GM12878 (cell line): ENCODE data around the gene ELOF1. TPM values are rescaled to one million over a fixed set of nuclear protein-coding genes. Genes with fewer than 3 reads are reported as not detected.
A peak's percentile ranks its signal among the peaks of the same experiment; 100 is the strongest.

Experiments used
- ETV6 ChIP-seq, 2 experiments: fragments of 450-650 bp in 1 of 2; IDR thresholded peaks in 1 of 2; conservative IDR thresholded peaks in 1 of 2; 2 replicates each; pipeline ENCODE4 v1.6.1; 2014; ENCODE audit warnings: antibody characterized with exemption in 1 of 2, borderline replicate concordance in 1 of 2, low read depth in 1 of 2, mild to moderate bottlenecking in 1 of 2, moderate library complexity in 1 of 2
- MEF2A ChIP-seq: IDR thresholded peaks from 2 replicates; pipeline ENCODE4 v1.6.1; 2011; ENCODE audit warnings: low read depth, mild to moderate bottlenecking, low read length, moderate library complexity; ENCODE audit not compliant: insufficient read depth
- MEF2B ChIP-seq: fragments of 450-650 bp; IDR thresholded peaks from 2 replicates; pipeline ENCODE4 v1.6.1; 2018; ENCODE audit warnings: mild to moderate bottlenecking, moderate library complexity; ENCODE audit not compliant: partially characterized antibody, poor library complexity, severe bottlenecking
- MXI1 ChIP-seq: fragments of 150-350 bp; IDR thresholded peaks from 2 replicates; pipeline ENCODE4 v1.6.1; 2011; ENCODE audit warnings: low read depth, mild to moderate bottlenecking, inconsistent platforms, low read length, improper control_type of control experiment
- MYB ChIP-seq: fragments of 150-350 bp; IDR thresholded peaks from 2 replicates; pipeline ENCODE4 v1.6.1; 2014; ENCODE audit warnings: mild to moderate bottlenecking, low read depth, low read length, borderline replicate concordance
- NFXL1 ChIP-seq: fragments of 450-650 bp; IDR thresholded peaks from 2 replicates; pipeline ENCODE4 v1.6.1; 2017; ENCODE audit warnings: antibody characterized with exemption, mild to moderate bottlenecking, borderline replicate concordance
- NFYB ChIP-seq: IDR thresholded peaks from 2 replicates; pipeline ENCODE4 v1.6.1; 2011; ENCODE audit warnings: low read depth, mild to moderate bottlenecking, low read length, improper control_type of control experiment, moderate library complexity; ENCODE audit not compliant: insufficient read depth
- NR2F1 ChIP-seq: fragments of 450-650 bp; conservative IDR thresholded peaks from 2 replicates; pipeline ENCODE4 v1.6.1; 2017; ENCODE audit warnings: mild to moderate bottlenecking
- PRDM15 ChIP-seq: fragments of 450-650 bp; formaldehyde crosslinking; IDR thresholded peaks from 2 replicates; pipeline ENCODE4 v1.4.0; 2020; ENCODE audit warnings: mild to moderate bottlenecking, moderate library complexity
- SIN3A ChIP-seq: IDR thresholded peaks from 2 replicates; pipeline ENCODE4 v1.6.1; 2012; ENCODE audit warnings: low read depth, low read length, improper control_type of control experiment
- SP1 ChIP-seq: IDR thresholded peaks from one replicate; pipeline ENCODE4 v1.6.1; 2011; ENCODE audit warnings: low read depth, low read length
- ZNF24 ChIP-seq: fragments of 450-650 bp; IDR thresholded peaks from 2 replicates; pipeline ENCODE4 v1.6.1; 2017; ENCODE audit warnings: antibody characterized with exemption, mild to moderate bottlenecking
- polyA plus RNA-seq, 11 experiments: library from polyadenylated mRNA; depleted of rRNA in 4 of 11; unstranded in 6 of 11; stranded (reverse) in 5 of 11; fragments of >200 nt; fragmentation: Nextera tagmentation in 4 of 11; fragmentation: Illumina TruSeq in 1 of 11; extraction: Ambion mirVana in 4 of 11; extraction: Trizol in 1 of 11; gene quantifications; 1 replicate in 1 of 11; 2 replicates in 10 of 11; pipeline versions ENCODE4 v1.2.1 to v1.2.3, GENCODE V29; 2011 to 2016; ENCODE audit warnings: inconsistent platforms in 2 of 11, missing spikeins in 2 of 11, low read depth in 1 of 11
- total RNA-seq, 4 experiments: library from RNA; depleted of rRNA in 3 of 4; stranded (reverse); fragments of >200 nt in 3 of 4; fragmentation: Illumina TruSeq in 1 of 4; extraction: Trizol in 1 of 4; gene quantifications; 2 replicates each; pipeline versions ENCODE4 v1.2.1 to v1.2.3, GENCODE V29; 2013 to 2021
- TF ChIP-seq, protein P1 (sequence below): fragments of 450-650 bp; IDR thresholded peaks from 2 replicates; pipeline ENCODE4 v1.6.1; 2017; ENCODE audit warnings: antibody characterized with exemption, mild to moderate bottlenecking, moderate library complexity
- TF ChIP-seq, protein P2 (sequence below): fragments of 450-650 bp; IDR thresholded peaks from 2 replicates; pipeline ENCODE4 v1.6.1; 2017; ENCODE audit warnings: low read depth, mild to moderate bottlenecking, moderate library complexity
- TF ChIP-seq, protein P3 (sequence below): IDR thresholded peaks from 2 replicates; pipeline ENCODE4 v1.6.1; 2012; ENCODE audit warnings: low read depth, low read length, improper control_type of control experiment

The ELOF1 gene
- total and polyA plus RNA-seq, 10 of the 15 experiments (the other 5 are each of a cell fraction or from before 2014, with no cell fraction given) = 11.7 to 124 (median 92.9) TPM

DNA sequence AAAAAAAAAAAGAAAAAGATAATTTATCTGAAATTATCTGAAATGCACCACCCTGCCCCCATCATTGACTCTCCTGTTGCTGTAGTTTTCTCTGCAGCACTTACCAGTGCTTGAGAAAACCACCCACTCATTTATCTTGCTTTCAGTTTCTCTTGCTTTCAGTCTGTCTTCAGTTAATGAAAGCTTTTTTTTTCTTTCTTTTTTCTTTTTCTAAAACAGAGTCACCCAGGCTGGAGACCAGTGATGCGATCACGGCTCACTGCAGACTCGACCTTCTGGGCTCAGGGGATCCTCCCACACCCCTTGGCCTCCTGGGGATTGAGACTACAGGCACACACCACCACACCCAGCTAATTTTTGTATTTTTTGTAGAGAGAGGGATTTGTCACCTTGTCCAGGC lies 22.7 kb upstream of the ELOF1 start (continued):
- TF ChIP-seq, protein P1, sequence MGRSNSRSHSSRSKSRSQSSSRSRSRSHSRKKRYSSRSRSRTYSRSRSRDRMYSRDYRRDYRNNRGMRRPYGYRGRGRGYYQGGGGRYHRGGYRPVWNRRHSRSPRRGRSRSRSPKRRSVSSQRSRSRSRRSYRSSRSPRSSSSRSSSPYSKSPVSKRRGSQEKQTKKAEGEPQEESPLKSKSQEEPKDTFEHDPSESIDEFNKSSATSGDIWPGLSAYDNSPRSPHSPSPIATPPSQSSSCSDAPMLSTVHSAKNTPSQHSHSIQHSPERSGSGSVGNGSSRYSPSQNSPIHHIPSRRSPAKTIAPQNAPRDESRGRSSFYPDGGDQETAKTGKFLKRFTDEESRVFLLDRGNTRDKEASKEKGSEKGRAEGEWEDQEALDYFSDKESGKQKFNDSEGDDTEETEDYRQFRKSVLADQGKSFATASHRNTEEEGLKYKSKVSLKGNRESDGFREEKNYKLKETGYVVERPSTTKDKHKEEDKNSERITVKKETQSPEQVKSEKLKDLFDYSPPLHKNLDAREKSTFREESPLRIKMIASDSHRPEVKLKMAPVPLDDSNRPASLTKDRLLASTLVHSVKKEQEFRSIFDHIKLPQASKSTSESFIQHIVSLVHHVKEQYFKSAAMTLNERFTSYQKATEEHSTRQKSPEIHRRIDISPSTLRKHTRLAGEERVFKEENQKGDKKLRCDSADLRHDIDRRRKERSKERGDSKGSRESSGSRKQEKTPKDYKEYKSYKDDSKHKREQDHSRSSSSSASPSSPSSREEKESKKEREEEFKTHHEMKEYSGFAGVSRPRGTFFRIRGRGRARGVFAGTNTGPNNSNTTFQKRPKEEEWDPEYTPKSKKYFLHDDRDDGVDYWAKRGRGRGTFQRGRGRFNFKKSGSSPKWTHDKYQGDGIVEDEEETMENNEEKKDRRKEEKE = no peak
- TF ChIP-seq NFYB (no peak), MEF2B (peak; percentile 99), NR2F1 (peak; percentile 85), SIN3A (no peak), MYB (no peak), ZNF24 (no peak), MXI1 (no peak), ETV6 (conservative IDR thresholded peaks at IDR 0.05 in 1 of 2, IDR thresholded peaks at IDR 0.05 in 1 of 2; ENCODE audit: borderline replicate concordance in 1 of 2, low read depth in 1 of 2) (no peak), PRDM15 (CRISPR knock-in tag) (no peak), NFXL1 (no peak), SP1 (peak; percentile 69), MEF2A (no peak)
- TF ChIP-seq, protein P2, sequence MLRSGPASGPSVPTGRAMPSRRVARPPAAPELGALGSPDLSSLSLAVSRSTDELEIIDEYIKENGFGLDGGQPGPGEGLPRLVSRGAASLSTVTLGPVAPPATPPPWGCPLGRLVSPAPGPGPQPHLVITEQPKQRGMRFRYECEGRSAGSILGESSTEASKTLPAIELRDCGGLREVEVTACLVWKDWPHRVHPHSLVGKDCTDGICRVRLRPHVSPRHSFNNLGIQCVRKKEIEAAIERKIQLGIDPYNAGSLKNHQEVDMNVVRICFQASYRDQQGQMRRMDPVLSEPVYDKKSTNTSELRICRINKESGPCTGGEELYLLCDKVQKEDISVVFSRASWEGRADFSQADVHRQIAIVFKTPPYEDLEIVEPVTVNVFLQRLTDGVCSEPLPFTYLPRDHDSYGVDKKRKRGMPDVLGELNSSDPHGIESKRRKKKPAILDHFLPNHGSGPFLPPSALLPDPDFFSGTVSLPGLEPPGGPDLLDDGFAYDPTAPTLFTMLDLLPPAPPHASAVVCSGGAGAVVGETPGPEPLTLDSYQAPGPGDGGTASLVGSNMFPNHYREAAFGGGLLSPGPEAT = peak; percentile 59; the same call in 1 of the 2 replicates
- TF ChIP-seq, protein P3, sequence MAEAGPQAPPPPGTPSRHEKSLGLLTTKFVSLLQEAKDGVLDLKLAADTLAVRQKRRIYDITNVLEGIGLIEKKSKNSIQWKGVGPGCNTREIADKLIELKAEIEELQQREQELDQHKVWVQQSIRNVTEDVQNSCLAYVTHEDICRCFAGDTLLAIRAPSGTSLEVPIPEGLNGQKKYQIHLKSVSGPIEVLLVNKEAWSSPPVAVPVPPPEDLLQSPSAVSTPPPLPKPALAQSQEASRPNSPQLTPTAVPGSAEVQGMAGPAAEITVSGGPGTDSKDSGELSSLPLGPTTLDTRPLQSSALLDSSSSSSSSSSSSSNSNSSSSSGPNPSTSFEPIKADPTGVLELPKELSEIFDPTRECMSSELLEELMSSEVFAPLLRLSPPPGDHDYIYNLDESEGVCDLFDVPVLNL = no peak
- TF ChIP-seq, all 136 proteins: peak for 40
